Activated CD8-positive, alpha-beta memory T cell treated with anti-CD3 and anti-CD28 coated beads for 36 hours (primary cell): ENCODE results near the gene CD84. TPM values are rescaled to one million over a fixed set of nuclear protein-coding genes. Genes with fewer than 3 reads are reported as not detected.
"Not testable (repeated sequence)": the region's sequence is repeated elsewhere in the genome, so short reads cannot be mapped to it uniquely, and the experiment has no call there.

Experiments
- CTCF ChIA-PET: fragments of 350-600 bp; sonication (Branson Sonifier 250); formaldehyde crosslinking; loops from one replicate; lab custom pipeline; 2021; ENCODE audit warnings: antibody characterized with exemption; lab: Charles Lee
- POLR2A ChIA-PET: fragments of 350-600 bp; sonication (Branson Sonifier 250); formaldehyde crosslinking; loops from one replicate; lab custom pipeline; 2021; ENCODE audit warnings: antibody characterized with exemption; lab: Charles Lee
- total RNA-seq, 2 experiments: library from RNA; stranded (reverse); gene quantifications; one replicate each; pipeline ENCODE4 v1.2.3, GENCODE V29; 2021

Gene CD84
- total RNA-seq, 2 experiments from 2014 or later: 15.7 to 17.6 TPM

DNA sequence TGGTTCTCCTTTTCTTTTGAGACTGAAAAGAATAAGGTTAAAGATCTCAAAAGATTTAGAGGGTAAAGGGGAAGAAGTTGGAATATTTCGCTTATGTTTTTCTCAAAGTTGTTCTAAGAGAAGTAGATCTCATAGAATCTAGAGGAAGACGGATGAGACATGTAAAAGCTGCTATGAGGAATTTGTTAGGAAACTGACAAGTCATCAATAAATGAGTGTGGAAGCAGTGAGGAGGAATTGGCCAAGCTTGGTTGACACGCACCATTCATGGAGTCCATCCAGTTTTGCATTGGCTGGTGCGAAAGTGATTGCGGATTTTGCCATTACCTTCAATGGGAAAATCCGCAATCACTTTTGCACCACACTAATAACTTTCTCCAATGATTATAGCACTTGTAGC, 76.2 kb downstream of the CD84 start:
- CTCF ChIA-PET: no interaction called here
- POLR2A ChIA-PET: interaction anchor here (0.7 kb wide), 1 partner anchor 38 kb away, joined by 5 read pairs; no protein-coding TSS in a partner anchor

DNA sequence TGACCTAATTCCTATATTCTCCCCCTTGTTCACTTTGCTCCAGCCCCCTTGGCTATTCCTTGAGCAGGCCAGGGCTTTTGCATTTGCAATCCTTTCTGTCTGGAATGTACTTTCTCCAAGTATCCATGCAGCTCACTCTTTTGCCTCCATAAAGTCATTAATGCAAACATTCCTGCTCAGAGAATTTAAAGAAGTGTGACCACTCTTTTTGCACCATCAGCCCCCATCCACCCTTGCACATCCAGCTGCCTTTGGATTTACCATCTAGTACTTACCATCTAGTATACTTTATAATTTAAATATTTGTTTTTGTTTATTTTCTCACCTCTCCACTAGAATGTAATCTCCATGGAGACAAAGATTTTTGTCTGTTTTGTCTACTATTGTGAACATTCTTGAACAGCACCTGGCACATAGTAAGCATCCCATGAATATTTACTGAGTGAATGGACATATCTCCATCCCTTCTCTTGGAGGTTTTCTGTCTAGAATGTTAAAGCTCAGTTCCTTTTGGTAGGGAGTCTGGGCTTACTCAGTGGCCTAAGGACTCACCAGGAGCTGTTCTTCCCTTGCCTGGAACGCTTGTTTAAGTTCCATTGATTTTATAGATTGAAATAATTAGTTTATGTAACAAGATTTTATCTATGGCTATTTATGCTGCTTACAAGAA, 78.8 kb downstream of the CD84 start:
- CTCF ChIA-PET: no interaction called here
- POLR2A ChIA-PET: no interaction called here

DNA sequence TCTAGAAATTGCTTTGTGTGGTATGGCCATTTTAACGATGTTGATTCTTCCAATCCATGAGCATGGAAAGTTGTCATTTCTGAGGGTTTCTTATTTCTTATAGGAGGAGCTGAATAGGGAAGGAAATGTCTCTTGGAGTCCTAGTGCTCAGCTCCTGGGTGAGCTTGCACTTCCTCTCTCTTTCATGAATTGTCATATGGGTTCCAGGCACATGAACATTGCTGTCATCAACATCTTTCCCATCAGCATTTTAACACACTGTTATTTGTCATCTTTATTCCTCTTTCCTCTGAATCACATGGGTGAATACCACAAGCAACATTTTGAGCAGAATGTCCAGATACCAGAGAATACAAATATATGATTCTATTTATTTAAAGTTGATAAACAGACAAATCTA, 79.7 kb downstream of the CD84 start:
- ChIA-PET CTCF (no interaction called here), POLR2A (no interaction called here)

DNA sequence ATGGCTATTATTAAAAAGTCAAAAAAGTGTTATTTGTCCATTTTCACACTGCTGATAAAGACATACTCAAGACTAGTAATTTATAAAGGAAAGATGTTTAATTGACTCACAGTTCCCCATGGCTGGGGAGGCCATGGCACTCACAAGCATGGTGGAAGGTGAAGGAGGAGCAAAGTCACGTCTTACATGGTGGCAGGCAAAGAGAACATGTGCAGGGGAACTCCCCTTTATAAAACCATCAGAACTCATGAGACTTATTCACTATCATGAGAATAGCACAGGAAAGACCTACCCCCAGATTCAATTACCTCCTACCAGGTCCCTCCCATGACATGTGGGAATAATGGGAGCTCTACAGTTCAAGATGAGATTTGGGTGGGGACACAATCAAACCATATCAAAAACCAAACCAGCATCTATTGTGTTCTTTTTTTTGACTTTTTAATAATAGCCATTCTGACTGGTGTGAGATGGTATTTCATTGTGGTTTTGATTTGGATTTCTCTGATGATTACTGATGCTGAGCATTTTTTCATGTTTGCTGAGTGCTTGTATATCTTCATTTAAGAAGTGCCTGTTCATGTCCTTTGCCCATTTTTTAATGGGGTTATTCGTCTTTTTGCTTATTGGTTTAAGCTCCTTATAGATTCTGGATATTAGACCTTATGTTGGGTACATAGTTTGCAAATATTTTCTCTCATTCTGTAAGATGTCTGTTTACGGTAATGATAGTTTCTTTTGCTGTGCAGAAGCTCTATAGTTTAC, 80.8 kb downstream of the CD84 start:
- POLR2A ChIA-PET: interaction anchor here (0.6 kb wide), 1 partner anchor 526 kb away, joined by 3 read pairs; no protein-coding TSS in a partner anchor
- CTCF ChIA-PET: not testable (repeated sequence)

DNA sequence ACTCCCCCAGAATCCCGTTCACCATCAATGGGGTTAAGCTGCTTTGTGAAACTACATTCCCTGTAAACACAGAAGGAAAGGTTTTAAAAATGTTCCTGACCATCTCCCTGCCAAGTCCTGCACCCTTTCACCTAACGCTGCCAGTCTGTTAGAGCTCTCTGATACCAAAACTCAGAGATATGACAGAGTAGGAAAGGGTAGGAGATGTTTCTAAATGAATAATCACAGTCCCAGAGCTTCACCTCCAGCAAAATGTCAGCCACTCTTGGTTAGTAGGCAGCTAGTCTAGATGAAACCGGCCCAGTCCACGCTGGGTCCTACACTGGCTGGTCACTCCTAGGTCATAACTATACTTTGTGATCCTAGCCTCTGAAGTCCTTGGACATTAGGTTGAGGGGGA, 83.0 kb downstream of the CD84 start:
- POLR2A ChIA-PET: interaction anchor here (0.6 kb wide), 1 partner anchor 53 kb away, joined by 3 read pairs; no protein-coding TSS in a partner anchor
- CTCF ChIA-PET: no interaction called here

DNA sequence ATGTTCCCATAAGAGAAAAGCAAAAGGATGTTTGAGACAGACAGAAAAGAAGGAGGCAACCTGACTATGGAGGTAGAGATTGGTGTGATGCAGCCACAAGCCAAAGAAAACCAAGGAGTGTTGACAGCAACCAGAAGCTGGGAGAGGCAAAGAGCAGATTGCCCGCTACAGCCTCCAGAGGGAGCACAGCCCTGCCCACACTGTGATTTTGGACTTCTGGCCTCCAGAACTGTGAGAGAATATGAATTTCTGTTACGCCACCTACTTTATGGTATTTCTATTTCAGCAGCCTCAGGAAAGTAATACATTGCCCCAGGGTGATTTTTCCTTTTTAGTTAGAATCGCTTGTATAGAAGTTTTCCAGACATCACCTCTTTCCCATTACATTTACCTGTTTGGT, 84.7 kb downstream of the CD84 start:
- ChIA-PET POLR2A (no interaction called here), CTCF (no interaction called here)

DNA sequence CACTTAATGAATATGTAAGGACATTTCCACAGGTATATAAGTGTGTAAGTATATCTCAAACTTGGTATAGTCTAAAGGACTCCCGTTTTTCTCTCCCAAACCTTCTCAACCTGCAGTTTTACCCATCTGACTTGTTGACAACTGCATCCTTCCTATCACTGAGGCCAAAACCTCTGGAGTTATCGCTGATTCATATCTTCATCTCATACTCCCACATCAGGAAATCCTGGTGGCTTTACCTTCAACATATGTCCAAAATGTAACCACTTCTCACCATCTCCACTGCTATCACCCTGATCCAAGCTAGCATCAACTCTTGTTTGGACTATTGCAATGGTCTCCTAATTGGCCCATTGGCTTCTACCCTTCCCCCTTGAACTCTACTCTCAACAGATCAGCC, 86.7 kb downstream of the CD84 start:
- ChIA-PET POLR2A (no interaction called here), CTCF (no interaction called here)

DNA sequence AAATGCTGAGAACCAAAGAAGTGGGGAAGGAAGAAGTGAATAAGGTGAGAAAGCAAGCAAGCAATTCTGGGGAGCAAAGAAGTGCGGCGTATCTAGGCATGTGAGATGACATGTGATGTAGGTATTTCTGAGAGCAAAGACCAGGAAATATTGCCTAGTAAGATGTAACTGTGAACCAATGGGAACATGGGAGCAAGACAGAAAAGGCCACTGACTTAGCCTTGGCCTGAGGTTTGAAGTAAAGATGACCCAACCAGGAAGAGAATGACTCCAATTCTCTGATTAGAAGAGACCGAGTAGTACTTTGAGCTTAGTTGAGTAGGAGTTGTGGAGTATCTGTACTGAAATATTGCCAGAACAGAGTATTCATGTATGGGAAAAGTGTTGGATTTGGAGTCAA, 87.3 kb downstream of the CD84 start:
- POLR2A ChIA-PET: no interaction called here
- CTCF ChIA-PET: no interaction called here

Other genes with a start within 250 kb of the CD84 start
- 100 to 1,000 TPM; 127 to 130 TPM for gene COPA, start 236.2 kb downstream of the CD84 start, total RNA-seq
- 10 to 100 TPM; 58.0 to 58.4 TPM for gene NCSTN, start 236.1 kb downstream of the CD84 start, total RNA-seq
- under 1 TPM; 0.46 to 0.59 TPM for gene NHLH1, start 212.4 kb downstream of the CD84 start, total RNA-seq
- under 1 TPM; 0.04 to 0.06 TPM for gene VANGL2, start 178.9 kb downstream of the CD84 start, total RNA-seq
- gene SLAMF6, start 56.2 kb downstream of the CD84 start, total RNA-seq: 10 to 100 TPM; 40.0 to 41.9 TPM
- gene SLAMF1, start 67.5 kb upstream of the CD84 start, total RNA-seq: 100 to 1,000 TPM; 102 to 105 TPM
- gene CD48, start 132.3 kb upstream of the CD84 start, total RNA-seq: 100 to 1,000 TPM; 292 to 307 TPM
- gene SLAMF7, start 159.8 kb upstream of the CD84 start, total RNA-seq: 10 to 100 TPM; 75.2 to 75.4 TPM
- gene LY9, start 216.7 kb upstream of the CD84 start, total RNA-seq: 1 to 10 TPM; 4.2 to 4.8 TPM